GM12878 (cell line): ENCODE measurements around the gene IGFLR1. TPM values are rescaled to one million over a fixed set of nuclear protein-coding genes. Genes with fewer than 3 reads are reported as not detected.

ENCODE experiments used
- ATAC-seq: fragments of 200-7000 bp; cut with Tn5 transposase; 3 replicates; pipeline ENCODE4 v1.9.1; 2020; ENCODE audit warnings: mild to moderate bottlenecking, moderate library complexity
- BruUV-seq: library from RNA; stranded (reverse); fragments of 400-500 nt; replicated peaks from 2 replicates; lab custom pipeline; 2021; lab: Mats Ljungman, UMichigan
- CTCF ChIA-PET: fragments of 300-600 bp; sonication (Branson Sonifier 250); formaldehyde crosslinking; extraction: SDS; loops from one replicate; lab custom pipeline; 2021; ENCODE audit warnings: inconsistent platforms; lab: Yijun Ruan, JAX
- POLR2A ChIA-PET: fragments of 350-600 bp; formaldehyde crosslinking; extraction: SDS; loops from one replicate; lab custom pipeline; 2021; ENCODE audit warnings: inconsistent platforms; lab: Charles Lee
- RAD21 ChIA-PET: fragments of 300-600 bp; sonication (Branson Sonifier 250); formaldehyde crosslinking; loops from one replicate; lab custom pipeline; 2023; ENCODE audit warnings: antibody characterized with exemption; ENCODE audit not compliant: unreplicated experiment; lab: Charles Lee
- SMC1A ChIA-PET: fragments of 300-600 bp; sonication (Branson Sonifier 250); formaldehyde crosslinking; loops from one replicate; lab custom pipeline; 2023; ENCODE audit not compliant: unreplicated experiment, uncharacterized antibody; lab: Charles Lee
- DNase-seq: peaks from one replicate; pipeline ENCODE4 v3.0.0-alpha.2; 2011; ENCODE audit warnings: low read depth, low spot score
- FAIRE-seq: peaks from 3 replicates; lab custom pipeline; 2011; peaks lifted over from hg19 to GRCh38; lab: Jason Lieb, UNC
- H2AFZ ChIP-seq: 2 replicates; pipeline ENCODE4 v1.6.0; 2011; ENCODE audit warnings: low read depth, low read length, control low read depth; ENCODE audit not compliant: control insufficient read depth
- H3K27ac ChIP-seq: 2 replicates; pipeline ENCODE4 v1.5.1; 2011; ENCODE audit warnings: control low read depth; ENCODE audit not compliant: control insufficient read depth, insufficient read depth
- H3K27me3 ChIP-seq, 2 experiments: replicated peaks in 1 of 2; 2 replicates each; pipeline versions ENCODE4 v1.6.0 to v1.6.1; 2011; ENCODE audit warnings: low read length in 1 of 2; ENCODE audit not compliant: control insufficient read depth in 2 of 2, insufficient read depth in 2 of 2
- H3K36me3 ChIP-seq, 2 experiments: 2 replicates each; pipeline ENCODE4 v1.5.1; 2011; ENCODE audit warnings: low read length in 1 of 2; ENCODE audit not compliant: control insufficient read depth in 2 of 2, insufficient read depth in 2 of 2
- H3K4me1 ChIP-seq: 2 replicates; pipeline ENCODE4 v1.6.1; 2011; ENCODE audit warnings: mild to moderate bottlenecking, low read length, moderate library complexity, mixed read lengths; ENCODE audit not compliant: control insufficient read depth, insufficient read depth
- H3K4me2 ChIP-seq: 2 replicates; pipeline ENCODE4 v1.6.0; 2011; ENCODE audit warnings: control low read depth; ENCODE audit not compliant: control insufficient read depth, insufficient read depth
- H3K4me3 ChIP-seq: fragments of 200-600 bp; sonication (generic); 2 replicates; pipeline ENCODE4 v1.5.1; 2016
- H3K79me2 ChIP-seq: 2 replicates; pipeline ENCODE4 v1.6.0; 2011; ENCODE audit warnings: low read length; ENCODE audit not compliant: control insufficient read depth, insufficient read depth
- H3K9ac ChIP-seq: 2 replicates; pipeline ENCODE4 v1.8.0; 2011; ENCODE audit warnings: low read length, control low read depth, mixed read lengths; ENCODE audit not compliant: control insufficient read depth, insufficient read depth
- H3K9me3 ChIP-seq: replicated peaks from 3 replicates; pipeline ENCODE4 v1.5.1; 2011; ENCODE audit warnings: mild to moderate bottlenecking, low read length; ENCODE audit not compliant: control insufficient read depth, insufficient read depth
- H4K20me1 ChIP-seq: 2 replicates; pipeline ENCODE4 v1.6.0; 2011; ENCODE audit not compliant: control insufficient read depth, insufficient read depth
- EZH2 ChIP-seq: IDR thresholded peaks from 2 replicates; pipeline ENCODE4 v1.6.1; 2012; ENCODE audit warnings: low read depth, mild to moderate bottlenecking, control low read depth, inconsistent platforms, low read length, borderline replicate concordance; ENCODE audit not compliant: control insufficient read depth
- IKZF2 ChIP-seq, 2 experiments: fragments of 450-650 bp; IDR thresholded peaks; 2 replicates each; pipeline ENCODE4 v1.6.1; 2017; ENCODE audit warnings: mild to moderate bottlenecking in 2 of 2, moderate library complexity in 2 of 2
- LARP7 ChIP-seq: fragments of 450-650 bp; IDR thresholded peaks from 2 replicates; pipeline ENCODE4 v1.6.1; 2017; ENCODE audit warnings: mild to moderate bottlenecking
- MAX ChIP-seq: IDR thresholded peaks from 2 replicates; pipeline ENCODE4 v1.6.1; 2012; ENCODE audit warnings: low read depth, low read length, improper control_type of control experiment
- MEF2A ChIP-seq: IDR thresholded peaks from 2 replicates; pipeline ENCODE4 v1.6.1; 2011; ENCODE audit warnings: low read depth, mild to moderate bottlenecking, low read length, moderate library complexity; ENCODE audit not compliant: insufficient read depth
- MYB ChIP-seq: fragments of 150-350 bp; IDR thresholded peaks from 2 replicates; pipeline ENCODE4 v1.6.1; 2014; ENCODE audit warnings: mild to moderate bottlenecking, low read depth, low read length, borderline replicate concordance
- MYC ChIP-seq: IDR thresholded peaks from 2 replicates; pipeline ENCODE4 v1.6.1; 2011; ENCODE audit warnings: mild to moderate bottlenecking, low read length, moderate library complexity, inconsistent platforms; ENCODE audit not compliant: insufficient read depth, insufficient replicate concordance, insufficient read length, severe bottlenecking
- NBN ChIP-seq: fragments of 450-650 bp; IDR thresholded peaks from 2 replicates; pipeline ENCODE4 v1.6.1; 2016
- NFYB ChIP-seq: IDR thresholded peaks from 2 replicates; pipeline ENCODE4 v1.6.1; 2011; ENCODE audit warnings: low read depth, mild to moderate bottlenecking, low read length, improper control_type of control experiment, moderate library complexity; ENCODE audit not compliant: insufficient read depth
- NR2C2 ChIP-seq: IDR thresholded peaks from 2 replicates; pipeline ENCODE4 v1.6.1; 2011; ENCODE audit warnings: borderline replicate concordance, low read depth; ENCODE audit not compliant: control insufficient read depth, insufficient read length
- NRF1 ChIP-seq: conservative IDR thresholded peaks from 2 replicates; pipeline ENCODE4 v1.6.1; 2011; ENCODE audit warnings: mild to moderate bottlenecking, low read depth, low read length, improper control_type of control experiment
- PRDM15 ChIP-seq: fragments of 450-650 bp; formaldehyde crosslinking; IDR thresholded peaks from 2 replicates; pipeline ENCODE4 v1.4.0; 2020; ENCODE audit warnings: mild to moderate bottlenecking, moderate library complexity
- SPI1 ChIP-seq: IDR thresholded peaks from 2 replicates; pipeline ENCODE4 v1.6.1; 2011; ENCODE audit warnings: low read depth, mild to moderate bottlenecking, low read length, moderate library complexity, borderline replicate concordance; ENCODE audit not compliant: insufficient read depth
- SREBF1 ChIP-seq: IDR thresholded peaks from 2 replicates; pipeline ENCODE4 v1.6.1; 2012; ENCODE audit warnings: mild to moderate bottlenecking, low read length
- TBL1XR1 ChIP-seq: IDR thresholded peaks from 2 replicates; pipeline ENCODE4 v1.6.1; 2012; ENCODE audit warnings: low read depth, low read length, improper control_type of control experiment
- YBX1 ChIP-seq: fragments of 450-650 bp; IDR thresholded peaks from 2 replicates; pipeline ENCODE4 v1.6.1; 2016; ENCODE audit warnings: antibody characterized with exemption
- ZNF622 ChIP-seq: fragments of 450-650 bp; IDR thresholded peaks from 2 replicates; pipeline ENCODE4 v1.6.1; 2017; ENCODE audit warnings: mild to moderate bottlenecking, inconsistent platforms
- ZSCAN29 ChIP-seq: fragments of 450-650 bp; IDR thresholded peaks from 2 replicates; pipeline ENCODE4 v1.6.1; 2017; ENCODE audit warnings: mild to moderate bottlenecking, moderate library complexity
- WGBS: methylation state at CpG from one replicate; pipeline ENCODE4 v1.1.6; 2016; ENCODE audit warnings: low lambda C conversion rate; ENCODE audit not compliant: insufficient replicate concordance, insufficient coverage; ENCODE audit errors: missing lambda C conversion rate; 5-methylcytosine and 5-hydroxymethylcytosine counted together
- in situ Hi-C: fragments of 300-500 bp; cut with MboI; formaldehyde crosslinking; loops from 9 replicates; pipeline ENCODE4 v1.14.3; 2018; ENCODE audit warnings: mixed read lengths
- intact Hi-C: fragments of 100-400 bp; cut with micrococcal nuclease; formaldehyde crosslinking; loops from one replicate; pipeline ENCODE4 v1.14.2; 2022; ENCODE audit not compliant: unreplicated experiment
- polyA plus RNA-seq, 11 experiments: library from polyadenylated mRNA; depleted of rRNA in 4 of 11; unstranded in 6 of 11; stranded (reverse) in 5 of 11; fragments of >200 nt; fragmentation: Nextera tagmentation in 4 of 11; fragmentation: Illumina TruSeq in 1 of 11; extraction: Ambion mirVana in 4 of 11; extraction: Trizol in 1 of 11; gene quantifications; 1 replicate in 1 of 11; 2 replicates in 10 of 11; pipeline versions ENCODE4 v1.2.1 to v1.2.3, GENCODE V29; 2011 to 2016; ENCODE audit warnings: inconsistent platforms in 2 of 11, missing spikeins in 2 of 11, low read depth in 1 of 11
- total RNA-seq, 4 experiments: library from RNA; depleted of rRNA in 3 of 4; stranded (reverse); fragments of >200 nt in 3 of 4; fragmentation: Illumina TruSeq in 1 of 4; extraction: Trizol in 1 of 4; gene quantifications; 2 replicates each; pipeline versions ENCODE4 v1.2.1 to v1.2.3, GENCODE V29; 2013 to 2021

The IGFLR1 gene
- total and polyA plus RNA-seq, 10 of the 15 experiments (the other 5 are each of a cell fraction or from before 2014, with no cell fraction given): 2.5 to 39.9 (median 24.8) TPM

GRCh38 chr19:35752746-35753350, 10.6 kb upstream of the IGFLR1 start (continued):
- no peak for TF ChIP-seq PRDM15

GRCh38 chr19:35751839-35752745, 9.8 kb upstream of the IGFLR1 start:
- 64% methylated on average over 14 of the region's 14 CpGs for WGBS
- ChIA-PET SMC1A (interaction anchor here (0.7 kb wide), 1 partner anchor 558 kb away, joined by 3 read pairs; no protein-coding TSS in a partner anchor), CTCF (interaction anchor here (1.8 kb wide), 1 partner anchor 50 kb away, joined by 5 read pairs; no protein-coding TSS in a partner anchor), POLR2A (interaction anchor here (1.1 to 1.4 kb wide), 2 partner anchors 8 to 50 kb away, joined by 3 read pairs; no protein-coding TSS in a partner anchor), RAD21 (interaction anchor here (1.5 kb wide), 1 partner anchor 58 kb away, joined by 4 read pairs; no protein-coding TSS in a partner anchor)
- Histone ChIP-seq H3K4me1 (peaks cover 8% of the 10 kb centered on the region), H2AFZ (no peak overlapping the region), H3K79me2 (peaks cover 3% of the 10 kb centered on the region), H3K9me3 (no peaks in the 10 kb centered on the region), H3K4me2 (no peak overlapping the region), H4K20me1 (no peaks in the 10 kb centered on the region), H3K27ac (no peak overlapping the region), H3K36me3 (peaks cover 0 to 2% of the 10 kb centered on the region in 2 experiments; a peak in 2 of 4 replicates), H3K27me3 (no peaks in the 10 kb centered on the region), H3K9ac (no peak overlapping the region), H3K4me3 (no peak overlapping the region)
- FAIRE-seq: no peak
- DNase-seq: no peak
- intact Hi-C loops (no loop called here), in situ Hi-C loops (no loop called here)
- BruUV-seq: no TSS peak
- ATAC-seq: no peak
- TF ChIP-seq YBX1 (no peak), IKZF2 (IDR thresholded peaks at IDR 0.05) (no peak), SPI1 (no peak), MYB (no peak), MEF2A (no peak), LARP7 (no peak), ZNF622 (no peak), TBL1XR1 (no peak), NFYB (no peak), SREBF1 (no peak), MYC (no peak), NRF1 (no peak), NR2C2 (no peak), EZH2 (no peak), ZSCAN29 (no peak), NBN (no peak), MAX (no peak)
